SK-N-SH (cell line): ENCODE data around the gene CTF1. TPM values are rescaled to one million over a fixed set of nuclear protein-coding genes. Genes with fewer than 3 reads are reported as not detected.
A peak's percentile ranks its signal among the peaks of the same experiment; 100 is the strongest.

ENCODE experiments used
- CTCF ChIA-PET: fragments of 300-600, 350-600 bp; formaldehyde crosslinking; extraction: SDS; loops from one replicate; lab custom pipeline; 2021; lab: Yijun Ruan, JAX
- POLR2A ChIA-PET: fragments of 350-600 bp; sonication (Branson Sonifier 250); formaldehyde crosslinking; extraction: SDS; loops from one replicate; lab custom pipeline; 2020; ENCODE audit warnings: antibody characterized with exemption, inconsistent platforms; lab: Yijun Ruan, JAX
- DNase-seq: peaks from one replicate; pipeline ENCODE4 v3.0.0; 2012
- H2AFZ ChIP-seq: fragments of 200-600 bp; sonication (generic); 2 replicates; pipeline ENCODE4 v1.8.1; 2016; ENCODE audit warnings: antibody characterized with exemption, mild to moderate bottlenecking, low read depth
- H3F3A ChIP-seq: fragments of 200-600 bp; sonication (generic); replicated peaks from 2 replicates; pipeline ENCODE3; 2016; ENCODE audit warnings: antibody characterized with exemption, mild to moderate bottlenecking; ENCODE audit not compliant: insufficient read depth
- H3K27ac ChIP-seq, 2 experiments: fragments of 200-500 bp in 1 of 2; fragments of 200-600 bp in 1 of 2; sonication (Bioruptor generic) in 1 of 2; sonication (generic), shearing (Covaris generic) in 1 of 2; 2 replicates each; pipeline versions ENCODE4 v1.5.1 to v1.6.1; 2014 to 2016; ENCODE audit warnings: low read depth in 2 of 2, inconsistent platforms in 1 of 2, low read length in 1 of 2, mild to moderate bottlenecking in 1 of 2, mixed read lengths in 1 of 2
- H3K27me3 ChIP-seq: fragments of 200-600 bp; sonication (generic), shearing (Covaris generic); 2 replicates; pipeline ENCODE4 v1.6.1; 2016; ENCODE audit warnings: mixed run types; ENCODE audit not compliant: insufficient read depth
- H3K36me3 ChIP-seq, 2 experiments: fragments of 200-500 bp in 1 of 2; fragments of 200-600 bp in 1 of 2; sonication (Bioruptor generic) in 1 of 2; sonication (generic) in 1 of 2; replicated peaks in 1 of 2; 2 replicates each; pipeline versions ENCODE3 to v1.5.1; 2014 to 2016; ENCODE audit warnings: low read length in 1 of 2, mild to moderate bottlenecking in 1 of 2; ENCODE audit not compliant: insufficient read depth in 2 of 2, control insufficient read depth in 1 of 2
- H3K4me1 ChIP-seq, 2 experiments: fragments of 200-500 bp in 1 of 2; fragments of 200-600 bp in 1 of 2; sonication (Bioruptor generic) in 1 of 2; sonication (generic), shearing (Covaris generic) in 1 of 2; 2 replicates each; pipeline versions ENCODE4 v1.5.1 to v1.6.1; 2014 to 2016; ENCODE audit warnings: low read depth in 1 of 2, low read length in 1 of 2, mixed run types in 1 of 2; ENCODE audit not compliant: insufficient read depth in 2 of 2, control insufficient read depth in 1 of 2
- H3K4me2 ChIP-seq: fragments of 200-600 bp; sonication (generic), shearing (Covaris generic); 2 replicates; pipeline ENCODE4 v1.6.1; 2017; ENCODE audit warnings: mixed run types
- H3K4me3 ChIP-seq, 2 experiments: fragments of 200-500 bp in 1 of 2; fragments of 200-600 bp in 1 of 2; sonication (Bioruptor generic) in 1 of 2; sonication (generic), shearing (Covaris generic) in 1 of 2; 2 replicates each; pipeline versions ENCODE4 v1.5.1 to v1.8.1; 2014 to 2016; ENCODE audit warnings: low read depth in 2 of 2, inconsistent platforms in 1 of 2, low read length in 1 of 2, mild to moderate bottlenecking in 1 of 2, mixed read lengths in 1 of 2, moderate library complexity in 1 of 2
- H3K79me2 ChIP-seq: fragments of 200-600 bp; sonication (generic); 2 replicates; pipeline ENCODE4 v1.8.1; 2017; ENCODE audit warnings: mild to moderate bottlenecking; ENCODE audit not compliant: insufficient read depth
- H3K9ac ChIP-seq: fragments of 200-600 bp; sonication (generic); 2 replicates; pipeline ENCODE4 v1.6.1; 2017; ENCODE audit warnings: mixed run types
- H3K9me2 ChIP-seq: fragments of 200-600 bp; sonication (generic); 2 replicates; pipeline ENCODE4 v1.6.1; 2017; ENCODE audit warnings: mixed run types
- H3K9me3 ChIP-seq: fragments of 200-600 bp; sonication (generic); 2 replicates; pipeline ENCODE4 v1.6.1; 2017; ENCODE audit warnings: mixed run types, mild to moderate bottlenecking, moderate library complexity
- H4K20me1 ChIP-seq: fragments of 200-600 bp; sonication (generic); 2 replicates; pipeline ENCODE4 v1.6.1; 2017; ENCODE audit warnings: mild to moderate bottlenecking, mixed run types; ENCODE audit not compliant: insufficient read depth
- CHD2 ChIP-seq: fragments of 150-350 bp; IDR thresholded peaks from 2 replicates; pipeline ENCODE4 v1.6.1; 2018; ENCODE audit warnings: low read length; ENCODE audit not compliant: partially characterized antibody
- EP300 ChIP-seq, 2 experiments: IDR thresholded peaks; 2 replicates each; pipeline versions ENCODE4 v1.4.0 to v1.6.1; 2012; ENCODE audit warnings: borderline replicate concordance in 1 of 2, low read depth in 1 of 2, low read length in 1 of 2
- GATA2 ChIP-seq: sonication (generic); formaldehyde crosslinking; IDR thresholded peaks from 2 replicates; pipeline ENCODE4 v1.5.0; 2020; ENCODE audit warnings: mild to moderate bottlenecking, missing genetic modification reagents
- IRF3 ChIP-seq: fragments of 150-350 bp; IDR thresholded peaks from 2 replicates; pipeline ENCODE4 v1.6.1; 2016; ENCODE audit warnings: mild to moderate bottlenecking, low read depth, low read length
- MEF2A ChIP-seq: IDR thresholded peaks from 2 replicates; pipeline ENCODE4 v1.4.0; 2012; ENCODE audit warnings: low read depth, borderline replicate concordance
- MXI1 ChIP-seq: IDR thresholded peaks from 2 replicates; pipeline ENCODE4 v1.6.1; 2012; ENCODE audit warnings: mild to moderate bottlenecking, low read depth, low read length, improper control_type of control experiment
- NFIC ChIP-seq: IDR thresholded peaks from 2 replicates; pipeline ENCODE4 v1.4.0; 2012; ENCODE audit warnings: borderline replicate concordance
- RAD21 ChIP-seq: IDR thresholded peaks from 2 replicates; pipeline ENCODE4 v1.6.1; 2012; ENCODE audit warnings: mild to moderate bottlenecking, low read length
- RCOR1 ChIP-seq: fragments of 150-350 bp; IDR thresholded peaks from 2 replicates; pipeline ENCODE4 v1.6.1; 2017; ENCODE audit warnings: antibody characterized with exemption, low read length
- REST ChIP-seq: IDR thresholded peaks from 2 replicates; pipeline ENCODE4 v1.6.1; 2012; ENCODE audit warnings: mild to moderate bottlenecking, low read depth, low read length, moderate library complexity
- RFX5 ChIP-seq: IDR thresholded peaks from 2 replicates; pipeline ENCODE4 v1.6.1; 2012; ENCODE audit warnings: mild to moderate bottlenecking, improper control_type of control experiment, low read length
- RXRA ChIP-seq: IDR thresholded peaks from 2 replicates; pipeline ENCODE4 v1.4.0; 2012; ENCODE audit warnings: low read depth, mild to moderate bottlenecking, borderline replicate concordance
- SIN3A ChIP-seq: IDR thresholded peaks from 2 replicates; pipeline ENCODE4 v1.6.1; 2012; ENCODE audit warnings: low read depth, mild to moderate bottlenecking, low read length, moderate library complexity, borderline replicate concordance
- SMC3 ChIP-seq: IDR thresholded peaks from 2 replicates; pipeline ENCODE4 v1.6.1; 2012; ENCODE audit warnings: low read depth, low read length, improper control_type of control experiment
- TAF1 ChIP-seq: IDR thresholded peaks from 2 replicates; pipeline ENCODE4 v1.6.1; 2012; ENCODE audit warnings: low read depth, mild to moderate bottlenecking, low read length, moderate library complexity, borderline replicate concordance
- USF1 ChIP-seq: IDR thresholded peaks from 2 replicates; pipeline ENCODE4 v1.4.0; 2012; ENCODE audit warnings: low read depth, borderline replicate concordance
- USF2 ChIP-seq: fragments of 150-350 bp; IDR thresholded peaks from 2 replicates; pipeline ENCODE4 v1.6.1; 2017; ENCODE audit warnings: antibody characterized with exemption, low read length, low read depth, borderline replicate concordance
- WGBS: methylation state at CpG from one replicate; pipeline ENCODE4 v1.1.6; 2017; ENCODE audit warnings: low lambda C conversion rate; 5-methylcytosine and 5-hydroxymethylcytosine counted together
- polyA plus RNA-seq, 3 experiments: library from polyadenylated mRNA; depleted of rRNA; stranded (reverse); fragments of >200 nt; gene quantifications; 2 replicates each; pipeline ENCODE4 v1.2.3, GENCODE V29; 2012

CTF1 gene
- polyA plus RNA-seq, 1 of the 3 experiments (the other 2 are of a cell fraction): 45.7 TPM

GRCh38 chr16:30924913-30925631 lies 28.7 kb downstream of the CTF1 start:
- WGBS: 78% methylated on average over 10 of the region's 11 CpGs
- Histone ChIP-seq H3K9ac (peak overlapping the region; percentile 65), H4K20me1 (no peaks in the 10 kb centered on the region), H3K9me2 (no peaks in the 10 kb centered on the region), H3K9me3 (no peaks in the 10 kb centered on the region), H3K27me3 (no peaks in the 10 kb centered on the region), H3F3A (peaks cover 12% of the 10 kb centered on the region), H3K79me2 (peaks cover 14% of the 10 kb centered on the region), H3K4me2 (peak overlapping the region; percentile 97), H3K4me1 (peaks cover 0 to 23% of the 10 kb centered on the region in 2 experiments; a peak in 1 of 4 replicates), H2AFZ (no peak overlapping the region), H3K36me3 (peaks cover 8 to 34% of the 10 kb centered on the region in 2 experiments), H3K4me3 (peak overlapping the region; percentile 71 to 80), H3K27ac (peak overlapping the region in 1 of 2 experiments; percentile 85; a peak in 2 of 4 replicates)
- ChIA-PET POLR2A (no interaction called here), CTCF (interaction anchor here (1.0 to 1.7 kb wide), 6 partner anchors 11 to 50 kb away, joined by 3 to 7 read pairs (median 4); no protein-coding TSS in a partner anchor)
- no peak for TF ChIP-seq EP300 (IDR thresholded peaks at IDR 0.05; ENCODE audit: borderline replicate concordance in 1 of 2, low read depth in 1 of 2, low read length in 1 of 2)
- no peak for TF ChIP-seq IRF3
- TF ChIP-seq MEF2A: no peak
- TF ChIP-seq RAD21: no peak
- TF ChIP-seq RXRA: no peak
- TF ChIP-seq NFIC: no peak
- no peak for TF ChIP-seq CHD2
- TF ChIP-seq USF1: no peak
- no peak for TF ChIP-seq MXI1
- TF ChIP-seq SIN3A: no peak
- TF ChIP-seq USF2: no peak
- no peak for DNase-seq

GRCh38 chr16:30925632-30925987 lies 29.2 kb downstream of the CTF1 start:
- POLR2A ChIA-PET: no interaction called here
- Histone ChIP-seq H3K4me3 (peak overlapping the region in 1 of 2 experiments; percentile 80; a peak in 1 of 4 replicates), H3K9ac (peak overlapping the region; percentile 65; the same call in 1 of the 2 replicates), H3K9me2 (no peaks in the 10 kb centered on the region), H3K4me1 (peaks cover 0 to 23% of the 10 kb centered on the region in 2 experiments; a peak in 1 of 4 replicates), H3K9me3 (no peaks in the 10 kb centered on the region), H3K79me2 (peaks cover 14% of the 10 kb centered on the region), H3K27me3 (no peaks in the 10 kb centered on the region), H4K20me1 (no peaks in the 10 kb centered on the region), H3K36me3 (peaks cover 7 to 39% of the 10 kb centered on the region in 2 experiments), H2AFZ (no peak overlapping the region), H3K27ac (no peak overlapping the region; a peak in 1 of 4 replicates), H3F3A (peaks cover 10% of the 10 kb centered on the region), H3K4me2 (peak overlapping the region; percentile 97; the same call in 1 of the 2 replicates)
- 93% methylated on average over 20 of the region's 26 CpGs for WGBS
- CTCF ChIA-PET: interaction anchor here (1.0 to 1.7 kb wide), 5 partner anchors 10 to 50 kb away, joined by 3 to 5 read pairs (median 3); no protein-coding TSS in a partner anchor
- no peak for DNase-seq
- TF ChIP-seq GATA2 (CRISPR knock-in tag) (no peak), RCOR1 (no peak), RAD21 (no peak), TAF1 (no peak), RFX5 (no peak), SIN3A (no peak), CHD2 (no peak), USF1 (no peak), SMC3 (no peak), REST (no peak)
